Parathyroid adenoma (tissue), 2 donors: Measurements from ENCODE around the gene MED22.

Experiments used
- H2AFZ ChIP-seq: fragments of 300-600 bp; sonication (generic); one replicate; pipeline ENCODE4 v1.7.0; 2017; ENCODE audit warnings: antibody characterized with exemption, mild to moderate bottlenecking
- H3K27ac ChIP-seq: fragments of 300-600 bp; sonication (generic); one replicate; pipeline ENCODE4 v1.7.0; 2017
- H3K27me3 ChIP-seq: fragments of 300-600 bp; sonication (generic); one replicate; pipeline ENCODE4 v1.7.0; 2017; ENCODE audit warnings: low read length; ENCODE audit not compliant: control insufficient read depth, insufficient read depth
- H3K36me3 ChIP-seq: fragments of 300-600 bp; sonication (generic); one replicate; pipeline ENCODE4 v1.7.0; 2017; ENCODE audit warnings: low read length; ENCODE audit not compliant: control insufficient read depth, insufficient read depth
- H3K4me1 ChIP-seq: fragments of 300-600 bp; sonication (generic); one replicate; pipeline ENCODE4 v1.7.0; 2017; ENCODE audit warnings: control low read depth
- H3K4me2 ChIP-seq: fragments of 300-600 bp; sonication (generic); one replicate; pipeline ENCODE4 v1.7.0; 2017; ENCODE audit warnings: low read length
- H3K4me3 ChIP-seq: fragments of 300-600 bp; sonication (generic); one replicate; pipeline ENCODE4 v1.7.0; 2017; ENCODE audit warnings: low read depth, low read length
- H3K79me2 ChIP-seq: fragments of 300-600 bp; sonication (generic); one replicate; pipeline ENCODE4 v1.7.0; 2017; ENCODE audit warnings: control low read depth
- H3K9ac ChIP-seq: fragments of 300-600 bp; sonication (generic); one replicate; pipeline ENCODE4 v1.7.0; 2017; ENCODE audit warnings: mild to moderate bottlenecking
- H3K9me3 ChIP-seq: fragments of 300-600 bp; sonication (generic); one replicate; pipeline ENCODE4 v1.7.0; 2017; ENCODE audit warnings: low read length; ENCODE audit not compliant: control insufficient read depth
- CTCF ChIP-seq: fragments of 300-600 bp; sonication (generic); IDR thresholded peaks from one replicate; pipeline ENCODE4 v1.7.0; 2017; ENCODE audit warnings: antibody characterized with exemption, mild to moderate bottlenecking
- donor health status: primary hyperparathyroidism.

MED22 gene

GRCh38 chr9:133368249-133368881 lies 20.4 kb upstream of the MED22 start:
- Histone ChIP-seq H3K27me3 (no peaks in the 10 kb centered on the region), H3K4me2 (peak overlapping the region; percentile 48), H3K4me1 (peaks cover 19% of the 10 kb centered on the region), H3K9me3 (no peaks in the 10 kb centered on the region), H3K27ac (peak overlapping the region; percentile 57), H3K4me3 (peak overlapping the region; percentile 19), H3K79me2 (peaks cover 39% of the 10 kb centered on the region), H3K36me3 (no peaks in the 10 kb centered on the region), H2AFZ (no peak overlapping the region), H3K9ac (no peak overlapping the region)
- no peak for TF ChIP-seq CTCF

GRCh38 chr9:133367778-133368177 lies 19.8 kb upstream of the MED22 start:
- Histone ChIP-seq H3K4me2 (peak overlapping the region; percentile 23), H3K4me3 (no peak overlapping the region), H3K9me3 (no peaks in the 10 kb centered on the region), H2AFZ (no peak overlapping the region), H3K27ac (peak overlapping the region; percentile 57), H3K36me3 (no peaks in the 10 kb centered on the region), H3K27me3 (no peaks in the 10 kb centered on the region), H3K4me1 (peaks cover 19% of the 10 kb centered on the region), H3K9ac (no peak overlapping the region), H3K79me2 (peaks cover 33% of the 10 kb centered on the region)
- no peak for TF ChIP-seq CTCF

GRCh38 chr9:133367221-133367620 lies 19.3 kb upstream of the MED22 start:
- no peaks in the 10 kb centered on the region for H3K27me3 ChIP-seq
- H3K9ac ChIP-seq: no peak overlapping the region
- peaks cover 30% of the 10 kb centered on the region for H3K79me2 ChIP-seq
- H3K27ac ChIP-seq: peak overlapping the region; percentile 57
- no peaks in the 10 kb centered on the region for H3K36me3 ChIP-seq
- no peak for TF ChIP-seq CTCF
- peaks cover 19% of the 10 kb centered on the region for H3K4me1 ChIP-seq
- H3K4me2 ChIP-seq: no peak overlapping the region
- no peak overlapping the region for H3K4me3 ChIP-seq
- no peaks in the 10 kb centered on the region for H3K9me3 ChIP-seq
- no peak overlapping the region for H2AFZ ChIP-seq

GRCh38 chr9:133366435-133366834 lies 18.5 kb upstream of the MED22 start:
- H3K4me2 ChIP-seq: no peak overlapping the region
- no peaks in the 10 kb centered on the region for H3K27me3 ChIP-seq
- no peak overlapping the region for H3K9ac ChIP-seq
- H2AFZ ChIP-seq: no peak overlapping the region
- TF ChIP-seq CTCF: no peak
- no peak overlapping the region for H3K27ac ChIP-seq
- no peaks in the 10 kb centered on the region for H3K9me3 ChIP-seq
- peaks cover 22% of the 10 kb centered on the region for H3K79me2 ChIP-seq
- no peaks in the 10 kb centered on the region for H3K36me3 ChIP-seq
- H3K4me1 ChIP-seq: peaks cover 17% of the 10 kb centered on the region
- H3K4me3 ChIP-seq: no peak overlapping the region
